Cardiac muscle cell (in vitro differentiated cells and primary cell): ENCODE results near the gene DOCK2. TPM values are rescaled to one million over a fixed set of nuclear protein-coding genes. Genes with fewer than 3 reads are reported as not detected.

ENCODE experiments used
- DNase-seq, 2 donors: peaks; one replicate each; pipeline versions ENCODE4 v3.0.0 to v3.0.0-alpha.2; 2010 to 2017; ENCODE audit warnings: low read depth in 1 of 2, low spot score in 1 of 2
- H3K27ac ChIP-seq: fragments of 200-600 bp; sonication (generic); 2 replicates; pipeline ENCODE4 v1.5.1; 2016
- H3K27me3 ChIP-seq: fragments of 200-600 bp; sonication (generic); 2 replicates; pipeline ENCODE4 v1.6.0; 2016; ENCODE audit warnings: control low read depth
- H3K36me3 ChIP-seq: fragments of 200-600 bp; sonication (generic); 2 replicates; pipeline ENCODE4 v1.5.1; 2016; ENCODE audit warnings: control low read depth
- H3K4me1 ChIP-seq: fragments of 200-600 bp; sonication (generic); 2 replicates; pipeline ENCODE4 v1.8.1; 2017; ENCODE audit warnings: low read depth, mild to moderate bottlenecking, mixed run types
- H3K4me3 ChIP-seq: fragments of 200-600 bp; sonication (generic); 2 replicates; pipeline ENCODE4 v1.5.1; 2016; ENCODE audit warnings: mild to moderate bottlenecking
- H3K9me3 ChIP-seq: fragments of 200-600 bp; sonication (generic); 2 replicates; pipeline ENCODE4 v1.5.1; 2017; ENCODE audit warnings: low read depth, mild to moderate bottlenecking, control low read depth
- polyA plus RNA-seq: library from polyadenylated mRNA; unstranded; fragments of >200 nt; fragmentation: Nextera tagmentation; extraction: Ambion mirVana; gene quantifications from 2 replicates; pipeline ENCODE4 v1.2.1, GENCODE V29; 2016
- total RNA-seq: library from RNA; depleted of rRNA; stranded (reverse); fragments of >200 nt; gene quantifications from 2 replicates; pipeline ENCODE4 v1.2.3, GENCODE V29; 2016
- TF ChIP-seq, protein P1 (sequence below): IDR thresholded peaks from 2 replicates; pipeline ENCODE4 v1.5.1; 2012; ENCODE audit warnings: low read depth, mild to moderate bottlenecking, low read length

DOCK2 gene
- total and polyA plus RNA-seq, 2 experiments from 2014 or later: 3.3 to 6.5 TPM

DNA sequence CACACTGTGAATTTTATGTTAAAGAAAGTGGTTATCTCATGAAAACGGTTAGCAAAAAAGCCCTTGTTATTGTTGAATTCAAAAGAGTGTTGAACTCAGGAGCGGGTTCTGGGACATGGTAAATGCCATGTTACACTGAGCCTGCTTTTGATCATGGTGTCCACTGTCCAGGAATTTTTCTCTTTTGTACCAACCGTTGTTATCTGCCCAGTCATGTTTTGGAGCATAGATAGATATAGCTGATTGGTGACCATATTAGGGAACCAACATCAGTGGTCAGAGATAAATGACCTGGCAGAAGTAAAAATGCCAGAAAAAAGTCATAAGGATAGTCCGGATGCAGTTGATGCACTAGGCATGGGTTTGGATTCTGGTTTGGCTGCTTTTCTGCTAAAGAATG lies 29.3 kb downstream of the DOCK2 start:
- Histone ChIP-seq H3K27ac (no peak overlapping the region), H3K36me3 (no peaks in the 10 kb centered on the region), H3K9me3 (no peaks in the 10 kb centered on the region), H3K4me3 (no peak overlapping the region), H3K27me3 (no peaks in the 10 kb centered on the region), H3K4me1 (no peaks in the 10 kb centered on the region)
- DNase-seq: no peak
- TF ChIP-seq, protein P1, sequence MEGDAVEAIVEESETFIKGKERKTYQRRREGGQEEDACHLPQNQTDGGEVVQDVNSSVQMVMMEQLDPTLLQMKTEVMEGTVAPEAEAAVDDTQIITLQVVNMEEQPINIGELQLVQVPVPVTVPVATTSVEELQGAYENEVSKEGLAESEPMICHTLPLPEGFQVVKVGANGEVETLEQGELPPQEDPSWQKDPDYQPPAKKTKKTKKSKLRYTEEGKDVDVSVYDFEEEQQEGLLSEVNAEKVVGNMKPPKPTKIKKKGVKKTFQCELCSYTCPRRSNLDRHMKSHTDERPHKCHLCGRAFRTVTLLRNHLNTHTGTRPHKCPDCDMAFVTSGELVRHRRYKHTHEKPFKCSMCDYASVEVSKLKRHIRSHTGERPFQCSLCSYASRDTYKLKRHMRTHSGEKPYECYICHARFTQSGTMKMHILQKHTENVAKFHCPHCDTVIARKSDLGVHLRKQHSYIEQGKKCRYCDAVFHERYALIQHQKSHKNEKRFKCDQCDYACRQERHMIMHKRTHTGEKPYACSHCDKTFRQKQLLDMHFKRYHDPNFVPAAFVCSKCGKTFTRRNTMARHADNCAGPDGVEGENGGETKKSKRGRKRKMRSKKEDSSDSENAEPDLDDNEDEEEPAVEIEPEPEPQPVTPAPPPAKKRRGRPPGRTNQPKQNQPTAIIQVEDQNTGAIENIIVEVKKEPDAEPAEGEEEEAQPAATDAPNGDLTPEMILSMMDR: no peak

DNA sequence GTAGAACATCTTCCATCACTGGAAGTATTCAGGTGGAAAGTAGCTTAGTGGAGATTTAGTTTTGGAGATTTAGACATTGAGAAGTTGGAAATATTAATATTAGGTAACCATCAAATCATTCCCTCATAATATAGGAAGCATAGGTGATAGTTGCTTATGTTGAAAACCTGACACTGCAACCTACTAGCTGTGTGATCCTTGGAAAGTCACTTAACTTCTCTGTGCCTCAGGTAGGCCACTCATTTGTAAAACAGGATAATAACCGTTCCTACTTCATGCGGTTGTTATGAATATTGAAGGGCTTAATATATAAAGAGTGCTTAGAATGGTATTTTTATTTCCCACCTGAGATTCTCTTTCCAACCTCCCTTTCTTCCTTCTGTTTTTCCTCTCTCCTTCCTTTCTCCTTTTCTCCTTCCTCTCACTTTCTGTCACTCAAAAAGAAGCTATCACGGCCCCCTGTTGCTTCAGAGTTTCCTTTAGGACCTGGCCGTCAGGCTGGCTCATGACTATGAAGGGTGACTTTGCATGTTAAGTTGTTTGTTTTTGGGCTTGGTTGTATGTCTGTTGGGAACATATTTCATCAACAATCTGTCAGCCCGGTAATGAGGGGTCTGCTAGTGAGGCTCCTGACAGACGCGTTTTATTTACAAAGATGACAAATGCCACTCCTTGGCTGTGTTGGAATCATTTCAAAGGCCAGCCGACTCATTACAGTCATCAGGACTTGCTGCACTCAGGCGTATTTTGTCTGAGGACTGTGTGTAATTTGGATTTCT lies 31.0 kb downstream of the DOCK2 start:
- DNase-seq: no peak
- Histone ChIP-seq H3K4me1 (no peaks in the 10 kb centered on the region), H3K27me3 (no peaks in the 10 kb centered on the region), H3K27ac (no peak overlapping the region), H3K36me3 (no peaks in the 10 kb centered on the region), H3K9me3 (no peaks in the 10 kb centered on the region), H3K4me3 (no peak overlapping the region)
- TF ChIP-seq, protein P1: no peak

DNA sequence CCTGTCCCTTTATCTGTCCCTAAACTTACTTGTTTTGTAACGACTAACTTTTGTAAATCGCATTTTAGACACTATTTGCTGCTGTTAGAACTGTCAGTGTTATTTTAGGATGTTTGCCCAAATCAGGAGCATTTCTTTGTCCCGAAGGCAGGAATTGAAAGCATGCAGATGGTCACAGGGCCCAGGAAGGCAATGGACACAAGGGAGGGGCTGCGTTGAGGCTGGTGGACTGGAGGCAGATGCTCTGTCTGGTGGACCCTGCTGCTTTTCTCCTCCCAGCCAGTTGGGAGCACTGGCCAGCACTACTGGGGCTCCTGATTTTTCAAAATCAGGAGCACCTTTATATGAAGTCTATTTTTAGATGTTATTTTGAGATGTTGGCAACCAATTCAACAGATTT lies 31.7 kb downstream of the DOCK2 start:
- TF ChIP-seq, protein P1: no peak
- no peak overlapping the region for H3K27ac ChIP-seq
- H3K4me1 ChIP-seq: no peaks in the 10 kb centered on the region
- H3K9me3 ChIP-seq: no peaks in the 10 kb centered on the region
- DNase-seq: peak in 1 of 2 donors; percentile 28
- no peak overlapping the region for H3K4me3 ChIP-seq
- H3K27me3 ChIP-seq: no peaks in the 10 kb centered on the region
- no peaks in the 10 kb centered on the region for H3K36me3 ChIP-seq

DNA sequence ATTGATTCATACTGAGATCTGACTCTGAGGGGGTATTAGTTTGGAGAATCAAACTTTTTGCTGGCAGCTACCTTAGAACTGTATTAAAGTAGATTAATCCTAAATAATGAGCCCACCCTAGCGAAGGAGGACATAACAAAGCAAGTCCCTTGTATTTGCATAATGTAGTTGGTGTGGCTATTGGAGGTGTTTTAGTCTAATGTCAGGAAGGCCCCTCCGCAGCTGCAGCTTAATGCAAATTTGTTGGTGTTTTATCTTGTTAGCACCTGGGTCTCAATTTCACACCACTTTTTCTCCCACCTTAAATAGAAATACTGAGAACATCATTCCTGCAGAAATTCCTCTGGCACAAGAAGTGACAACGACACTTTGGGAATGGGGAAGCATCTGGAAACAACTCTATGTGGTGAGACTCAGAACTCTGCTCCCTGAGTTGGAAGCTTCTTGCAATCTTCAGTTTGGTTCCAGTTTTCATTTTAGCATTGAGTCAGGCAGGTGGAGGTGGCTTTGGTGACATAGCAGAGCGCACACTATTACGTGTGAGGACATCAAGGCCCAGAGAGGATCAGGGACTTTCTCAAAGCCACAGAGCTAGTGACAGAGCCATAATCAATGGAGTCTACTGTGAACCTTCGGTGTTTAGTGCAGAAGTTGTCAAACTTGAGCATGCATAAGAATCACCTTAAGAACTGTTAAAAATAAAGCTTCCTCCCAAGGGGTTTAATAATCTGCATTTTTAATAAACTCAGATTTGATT lies 33.9 kb downstream of the DOCK2 start:
- Histone ChIP-seq H3K9me3 (no peaks in the 10 kb centered on the region), H3K27me3 (no peaks in the 10 kb centered on the region), H3K36me3 (no peaks in the 10 kb centered on the region), H3K4me3 (no peak overlapping the region), H3K27ac (no peak overlapping the region), H3K4me1 (no peaks in the 10 kb centered on the region)
- DNase-seq: no peak
- TF ChIP-seq, protein P1: no peak

DNA sequence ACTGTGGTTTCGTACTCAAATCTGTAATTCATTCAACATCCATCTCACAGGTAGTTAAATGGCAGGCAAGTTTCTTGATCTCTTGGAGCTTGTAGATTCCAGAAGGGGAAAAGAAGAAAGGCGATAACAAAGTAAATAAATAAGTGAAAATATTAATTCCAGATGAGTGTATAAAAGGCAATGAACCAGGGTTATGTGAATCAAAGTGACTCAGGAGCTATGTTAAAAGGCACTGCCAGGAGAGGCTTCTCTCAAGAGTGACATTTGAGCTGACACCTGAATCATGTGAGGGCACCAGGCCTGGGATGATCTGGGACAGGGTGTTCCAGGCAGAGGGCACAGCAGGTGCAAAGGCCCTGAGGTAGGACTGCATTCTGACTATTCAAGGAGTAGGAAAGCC lies 45.0 kb downstream of the DOCK2 start:
- no peak for DNase-seq
- TF ChIP-seq, protein P1: no peak
- Histone ChIP-seq H3K4me1 (no peaks in the 10 kb centered on the region), H3K9me3 (no peaks in the 10 kb centered on the region), H3K36me3 (no peaks in the 10 kb centered on the region), H3K27ac (no peak overlapping the region), H3K27me3 (no peaks in the 10 kb centered on the region), H3K4me3 (no peak overlapping the region)
